ENCODE results near the gene AKT1S1.

- TF ChIP-seq CTCF (IDR thresholded peaks at IDR 0.05), result no peak
- TF ChIP-seq POLR2A (IDR thresholded peaks at IDR 0.05), result no peak
Observed at GRCh38 chr19:49880162-49880869, 3.2 kb upstream of the AKT1S1 start.
